Measurements from ENCODE around the gene CLPTM1L.
A peak's percentile ranks its signal among the peaks of the same experiment; 100 is the strongest.

The CLPTM1L gene

DNA sequence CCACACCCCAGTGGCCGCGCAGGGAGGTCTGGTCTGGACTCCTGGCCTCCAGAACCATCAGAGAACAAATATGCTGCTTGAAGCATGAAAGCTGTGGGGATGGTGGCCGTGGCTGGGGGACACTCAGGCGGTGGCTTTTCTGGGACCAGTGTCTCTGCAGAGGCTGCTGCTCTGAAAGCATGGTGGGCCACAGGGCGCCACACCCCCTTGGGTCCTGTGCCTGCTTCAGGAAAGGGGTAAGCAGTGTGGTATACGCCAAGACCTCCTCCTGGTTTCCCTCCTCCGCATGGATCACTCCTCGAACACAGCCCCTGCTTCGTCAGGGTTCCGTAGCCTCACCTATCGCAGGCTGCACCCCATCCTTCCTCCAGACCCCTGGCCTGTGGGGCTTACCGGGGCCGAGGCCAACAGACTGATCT is 30.3 kb downstream of the CLPTM1L start:
- Histone ChIP-seq H3K4me3 (peak overlapping the region; percentile 64), H3K4me1 (peaks cover 88% of the 10 kb centered on the region), H4K20me1 (no peaks in the 10 kb centered on the region), H3K27ac (peak overlapping the region; percentile 87), H3K9ac (peak overlapping the region; percentile 76), H3K4me2 (peak overlapping the region; percentile 92), H3K36me3 (peaks cover 38% of the 10 kb centered on the region), H3K9me3 (peaks cover 23% of the 10 kb centered on the region), H3K27me3 (no peaks in the 10 kb centered on the region)
- TF ChIP-seq Cebpa-rat (IDR thresholded peaks at IDR 0.05) = no peak

GRCh38 chr5:1312993-1313833 is 31.7 kb downstream of the CLPTM1L start:
- no peaks in the 10 kb centered on the region for H4K20me1 ChIP-seq

GRCh38 chr5:1312206-1312605 is 32.7 kb downstream of the CLPTM1L start:
- Histone ChIP-seq H3K9ac (0 out of 2 replicates have a peak overlapping the region, but pooled peaks have one; percentile 4), H3K27ac (peak overlapping the region; percentile 87), H3K36me3 (peaks cover 22% of the 10 kb centered on the region), H3K4me3 (no peak overlapping the region), H3K27me3 (no peaks in the 10 kb centered on the region), H3K4me2 (peak overlapping the region; percentile 92), H3K9me3 (peaks cover 35% of the 10 kb centered on the region), H3K4me1 (peaks cover 64% of the 10 kb centered on the region), H4K20me1 (no peaks in the 10 kb centered on the region)
- no peak for TF ChIP-seq Cebpa-rat (IDR thresholded peaks at IDR 0.05)

More at GRCh38 chr5:1312993-1313833, 31.7 kb downstream of the CLPTM1L start:
- Histone ChIP-seq H3K27me3 (no peaks in the 10 kb centered on the region), H3K4me3 (peak overlapping the region; percentile 64), H3K4me2 (peak overlapping the region; percentile 92), H3K4me1 (peaks cover 74% of the 10 kb centered on the region), H3K9ac (peak overlapping the region; percentile 76), H3K27ac (peak overlapping the region; percentile 87), H3K9me3 (peaks cover 35% of the 10 kb centered on the region), H3K36me3 (peaks cover 31% of the 10 kb centered on the region)
- TF ChIP-seq Cebpa-rat (IDR thresholded peaks at IDR 0.05) = 0 out of 2 replicates have a peak, but pooled peaks have one; percentile 43

GRCh38 chr5:1311439-1312055 is 33.4 kb downstream of the CLPTM1L start:
- H3K27ac ChIP-seq = peak overlapping the region; percentile 87
- H3K27me3 ChIP-seq = no peaks in the 10 kb centered on the region
- peaks cover 38% of the 10 kb centered on the region for H3K9me3 ChIP-seq
- no peak for TF ChIP-seq Cebpa-rat (IDR thresholded peaks at IDR 0.05)
- peak overlapping the region; percentile 92 for H3K4me2 ChIP-seq
- no peaks in the 10 kb centered on the region for H4K20me1 ChIP-seq
- H3K4me1 ChIP-seq = peaks cover 57% of the 10 kb centered on the region
- H3K9ac ChIP-seq = no peak overlapping the region
- peak overlapping the region; percentile 30 for H3K4me3 ChIP-seq
- peaks cover 19% of the 10 kb centered on the region for H3K36me3 ChIP-seq

DNA sequence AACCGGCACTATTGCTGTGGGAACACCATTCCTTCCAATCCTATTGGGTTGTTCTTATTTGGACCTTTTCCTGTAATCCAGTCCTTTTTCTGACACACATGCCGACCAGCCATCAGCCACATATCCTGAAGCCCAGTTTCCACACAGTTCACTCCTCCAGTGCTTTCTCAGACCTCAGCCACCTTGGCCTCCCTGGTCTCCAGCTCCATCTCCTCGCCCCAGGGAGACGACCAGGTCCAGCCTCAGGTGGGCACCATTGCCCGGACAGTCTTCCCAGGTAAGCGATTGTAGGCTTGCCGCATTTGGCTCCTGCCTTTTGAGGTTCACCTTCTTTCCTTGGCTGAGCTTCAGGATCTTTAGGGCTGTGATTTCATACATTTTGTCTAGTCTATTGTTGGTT is 34.8 kb downstream of the CLPTM1L start:
- Histone ChIP-seq H3K4me2 (no peak overlapping the region), H3K9ac (no peak overlapping the region), H4K20me1 (no peaks in the 10 kb centered on the region), H3K27me3 (no peaks in the 10 kb centered on the region), H3K4me1 (peaks cover 43% of the 10 kb centered on the region), H3K9me3 (peaks cover 51% of the 10 kb centered on the region), H3K4me3 (no peak overlapping the region), H3K27ac (0 out of 2 replicates have a peak overlapping the region, but pooled peaks have one; percentile 8), H3K36me3 (peaks cover 19% of the 10 kb centered on the region)
- TF ChIP-seq Cebpa-rat (IDR thresholded peaks at IDR 0.05) = no peak

DNA sequence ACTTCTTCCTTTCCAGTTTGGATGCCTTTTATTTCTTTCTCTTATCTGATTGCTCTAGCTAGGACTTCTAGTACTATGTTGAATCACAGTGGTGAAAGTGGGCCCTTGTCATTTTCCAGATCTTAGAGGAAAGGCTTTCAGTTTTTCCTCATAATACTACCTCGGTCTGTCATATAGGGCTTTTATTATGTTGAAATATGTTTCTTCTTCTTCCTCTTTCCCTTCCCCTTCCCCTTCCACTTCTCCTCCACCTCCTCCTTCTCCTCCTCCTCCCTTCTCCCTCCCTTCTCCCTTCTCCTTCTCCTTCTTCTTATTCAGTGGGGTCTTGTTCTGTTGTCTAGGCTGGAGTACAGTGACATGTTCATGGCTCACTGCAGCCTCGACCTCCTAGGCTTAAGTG is 40.9 kb downstream of the CLPTM1L start:
- peaks cover 23% of the 10 kb centered on the region for H3K4me1 ChIP-seq
- H3K9ac ChIP-seq = no peak overlapping the region
- no peaks in the 10 kb centered on the region for H3K27me3 ChIP-seq
- no peak overlapping the region for H3K27ac ChIP-seq
- no peak overlapping the region for H3K4me2 ChIP-seq
- H3K4me3 ChIP-seq = no peak overlapping the region
- no peak for TF ChIP-seq Cebpa-rat (IDR thresholded peaks at IDR 0.05)
- peaks cover 59% of the 10 kb centered on the region for H3K9me3 ChIP-seq
- peaks cover under 1% of the 10 kb centered on the region; the same call in 1 of the 2 replicates for H3K36me3 ChIP-seq
- H4K20me1 ChIP-seq = no peaks in the 10 kb centered on the region

GRCh38 chr5:1302258-1302657 is 42.6 kb downstream of the CLPTM1L start:
- TF ChIP-seq Cebpa-rat (IDR thresholded peaks at IDR 0.05) = no peak
- Histone ChIP-seq H3K36me3 (no peaks in the 10 kb centered on the region), H3K4me2 (no peak overlapping the region), H3K27ac (no peak overlapping the region), H3K4me1 (peaks cover 41% of the 10 kb centered on the region), H3K9me3 (peaks cover 53% of the 10 kb centered on the region), H3K9ac (no peak overlapping the region), H3K27me3 (no peaks in the 10 kb centered on the region), H4K20me1 (no peaks in the 10 kb centered on the region), H3K4me3 (no peak overlapping the region)

DNA sequence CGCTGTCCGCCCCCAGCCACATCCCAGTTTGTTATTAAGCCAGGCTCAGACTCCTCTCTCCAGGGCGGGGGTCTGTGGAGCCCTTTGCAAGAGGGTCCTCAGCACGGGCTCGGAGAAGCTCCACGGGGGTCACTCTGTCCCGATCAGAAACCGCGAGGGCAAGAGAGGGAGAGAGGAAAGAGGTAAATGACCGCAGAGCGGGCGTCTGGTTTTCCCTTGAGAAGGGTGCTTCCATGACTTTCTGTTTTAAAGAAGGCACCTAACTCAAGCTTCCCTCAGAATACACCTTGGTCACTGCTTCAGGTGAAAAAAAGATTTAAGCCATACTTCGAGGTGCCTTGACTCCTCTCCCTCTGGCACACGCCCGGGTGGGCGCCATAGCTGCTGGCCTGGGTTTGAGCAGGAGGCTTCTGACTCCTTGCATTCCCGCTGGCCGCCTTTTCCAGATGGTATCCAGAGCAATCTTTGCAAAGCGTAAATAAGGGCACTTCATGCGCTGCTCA is 44.3 kb downstream of the CLPTM1L start:
- Histone ChIP-seq H3K36me3 (no peaks in the 10 kb centered on the region), H3K27me3 (no peaks in the 10 kb centered on the region), H3K4me2 (peak overlapping the region; percentile 96; the same call in 1 of the 2 replicates), H3K4me1 (peaks cover 57% of the 10 kb centered on the region), H3K9ac (no peak overlapping the region), H3K9me3 (peaks cover 42% of the 10 kb centered on the region), H3K27ac (no peak overlapping the region), H3K4me3 (no peak overlapping the region), H4K20me1 (no peaks in the 10 kb centered on the region)
- no peak for TF ChIP-seq Cebpa-rat (IDR thresholded peaks at IDR 0.05)

GRCh38 chr5:1299961-1300360 is 44.9 kb downstream of the CLPTM1L start:
- H3K4me2 ChIP-seq = peak overlapping the region; percentile 96
- no peaks in the 10 kb centered on the region for H4K20me1 ChIP-seq
- peaks cover 35% of the 10 kb centered on the region for H3K9me3 ChIP-seq
- no peak for TF ChIP-seq Cebpa-rat (IDR thresholded peaks at IDR 0.05)
- no peaks in the 10 kb centered on the region for H3K27me3 ChIP-seq
- H3K4me1 ChIP-seq = peaks cover 60% of the 10 kb centered on the region
- no peaks in the 10 kb centered on the region for H3K36me3 ChIP-seq
- H3K4me3 ChIP-seq = no peak overlapping the region
- H3K27ac ChIP-seq = peak overlapping the region; percentile 92
- no peak overlapping the region for H3K9ac ChIP-seq

GRCh38 chr5:1299511-1299850 is 45.4 kb downstream of the CLPTM1L start:
- H3K27me3 ChIP-seq = no peaks in the 10 kb centered on the region
- no peak overlapping the region for H3K9ac ChIP-seq
- H3K4me1 ChIP-seq = peaks cover 63% of the 10 kb centered on the region
- H3K36me3 ChIP-seq = no peaks in the 10 kb centered on the region
- peak overlapping the region; percentile 96 for H3K4me2 ChIP-seq
- peak overlapping the region; percentile 92 for H3K27ac ChIP-seq
- TF ChIP-seq Cebpa-rat (IDR thresholded peaks at IDR 0.05) = no peak
- H3K9me3 ChIP-seq = peaks cover 33% of the 10 kb centered on the region
- H3K4me3 ChIP-seq = no peak overlapping the region
- no peaks in the 10 kb centered on the region for H4K20me1 ChIP-seq
